Cerebellar nuclear complex (tissue), 1 donor: Measurements from ENCODE around the gene PPA2.

ENCODE experiments used
- DNase-seq, 2 experiments: peaks; one replicate each; lab custom pipeline; 2025; lab: John Stamatoyannopoulos, UW

PPA2 gene

DNA sequence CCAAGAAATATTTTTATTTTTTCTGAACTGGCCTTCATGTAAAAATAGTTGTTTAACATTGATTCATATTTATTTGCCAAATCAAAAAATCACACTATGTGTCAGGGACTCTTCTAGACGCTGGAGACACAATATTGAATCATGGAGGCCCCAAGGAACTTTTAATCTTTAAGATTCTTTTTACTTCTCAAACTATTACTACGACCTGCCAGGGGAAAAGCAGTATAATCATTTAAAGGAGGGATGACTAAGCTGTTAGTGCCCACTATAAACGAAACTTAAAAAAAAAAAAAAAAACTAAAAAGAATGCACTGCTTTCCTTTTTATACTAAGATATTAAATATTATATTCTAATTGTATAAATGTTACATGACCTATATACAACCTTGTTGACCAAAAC is 84.7 kb downstream of the PPA2 start:
- DNase-seq: no peak

DNA sequence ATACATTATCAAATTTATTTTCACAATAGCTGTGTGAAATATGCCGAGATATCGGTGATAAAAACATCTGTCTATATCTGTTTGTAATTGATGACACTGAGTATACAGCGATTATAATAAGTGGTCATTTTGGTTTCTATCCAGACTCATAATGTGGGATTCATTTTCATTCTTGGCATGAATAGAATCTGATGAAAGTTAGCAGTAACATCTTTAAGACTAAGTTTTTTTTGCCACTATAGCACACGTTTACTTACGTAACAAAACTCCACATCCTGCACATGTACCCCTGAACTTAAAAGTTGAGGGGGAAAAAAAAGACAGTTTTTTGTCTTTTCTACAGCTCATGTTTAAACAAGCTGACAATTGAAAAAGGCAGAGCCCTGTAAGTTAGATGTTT is 86.4 kb downstream of the PPA2 start:
- DNase-seq: no peak

DNA sequence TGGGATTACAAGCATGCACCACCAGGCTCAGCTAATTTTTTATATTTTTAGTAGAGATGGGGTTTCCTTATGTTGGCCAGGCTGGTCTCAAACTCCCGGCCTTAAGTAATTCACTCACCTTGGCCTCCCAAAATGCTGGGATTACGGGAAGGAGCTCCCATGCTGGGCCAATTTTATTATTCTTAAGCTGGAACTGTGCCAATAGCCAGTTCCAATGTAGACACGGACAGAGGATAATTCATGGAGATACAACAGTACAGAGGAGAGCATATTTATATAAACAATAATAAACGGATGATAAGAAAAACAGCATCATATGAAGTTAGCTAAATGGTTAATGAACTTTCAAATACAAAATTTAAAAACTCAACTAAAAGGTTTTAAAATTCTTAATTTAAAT is 87.8 kb downstream of the PPA2 start:
- no peak for DNase-seq

- no peak for DNase-seq
Measured at GRCh38 chr4:105374071-105374470, 99.8 kb downstream of the PPA2 start.

DNA sequence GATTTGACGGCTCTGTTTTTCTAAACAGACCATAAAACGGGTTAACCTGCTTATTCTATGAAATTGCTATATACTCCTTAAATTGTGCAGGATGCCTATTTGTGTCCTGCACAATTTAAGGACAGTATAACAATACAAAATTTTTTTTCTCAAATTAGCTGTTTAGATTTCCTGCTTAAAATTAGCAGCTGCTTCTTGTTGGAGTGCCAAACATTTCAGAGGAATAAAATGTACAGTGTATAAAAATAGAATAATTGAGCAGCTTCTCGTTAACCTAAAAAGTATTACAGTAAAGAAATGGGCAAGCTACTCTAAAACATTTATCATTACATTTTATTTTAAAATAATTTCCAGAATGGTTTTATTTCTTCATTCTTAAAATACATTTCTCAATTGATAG is 100.5 kb downstream of the PPA2 start:
- DNase-seq: no peak

GRCh38 chr4:105369988-105370387 is 103.9 kb downstream of the PPA2 start:
- DNase-seq: no peak

DNA sequence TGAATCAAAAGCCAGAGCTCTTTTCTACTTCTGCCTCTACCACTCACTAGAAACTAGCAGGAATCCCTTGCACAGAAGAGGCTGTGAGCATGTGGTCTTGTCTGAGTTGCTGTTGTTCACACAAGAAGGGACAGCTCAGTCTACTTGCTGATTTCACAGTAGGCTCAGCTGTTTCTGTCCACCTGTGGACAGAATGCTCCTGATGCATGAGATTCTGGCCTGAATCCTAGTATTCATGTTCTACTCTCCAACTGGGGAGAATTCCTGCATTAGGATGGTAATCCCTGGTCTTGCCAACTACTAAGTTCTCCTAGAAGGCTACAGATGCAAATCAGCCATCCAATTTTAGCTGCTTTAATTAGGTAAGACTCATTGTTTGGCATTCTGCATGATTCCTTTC is 112.8 kb downstream of the PPA2 start:
- DNase-seq: no peak

- no peak for DNase-seq
Measured at GRCh38 chr4:105357258-105357980, 116.4 kb downstream of the PPA2 start.

- no peak for DNase-seq
Measured at GRCh38 chr4:105356194-105356593, 117.7 kb downstream of the PPA2 start.

- DNase-seq: no peak
Measured at GRCh38 chr4:105352826-105353225, 121.0 kb downstream of the PPA2 start.

GRCh38 chr4:105351861-105352260 is 122.0 kb downstream of the PPA2 start:
- DNase-seq: no peak

GRCh38 chr4:105350859-105351490 is 122.9 kb downstream of the PPA2 start:
- no peak for DNase-seq

DNA sequence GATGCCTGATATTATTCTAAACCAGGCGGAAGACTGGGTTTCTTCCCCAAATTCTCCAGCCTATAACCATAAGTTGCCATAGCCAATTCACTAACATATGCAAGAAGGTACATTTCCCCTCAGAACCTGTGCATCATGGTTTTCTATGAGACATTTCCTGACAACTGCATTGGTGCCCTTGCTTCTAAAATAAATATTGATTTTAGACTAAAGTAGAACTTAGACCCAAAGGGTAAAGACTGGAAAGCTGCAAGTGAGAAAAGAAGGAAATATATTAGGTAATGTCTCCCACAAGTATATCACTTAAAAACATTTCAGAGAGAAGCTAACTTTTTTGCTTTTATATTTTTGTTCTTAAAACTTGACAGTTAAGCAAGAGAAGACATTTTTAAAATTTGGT is 125.1 kb downstream of the PPA2 start:
- no peak for DNase-seq

DNA sequence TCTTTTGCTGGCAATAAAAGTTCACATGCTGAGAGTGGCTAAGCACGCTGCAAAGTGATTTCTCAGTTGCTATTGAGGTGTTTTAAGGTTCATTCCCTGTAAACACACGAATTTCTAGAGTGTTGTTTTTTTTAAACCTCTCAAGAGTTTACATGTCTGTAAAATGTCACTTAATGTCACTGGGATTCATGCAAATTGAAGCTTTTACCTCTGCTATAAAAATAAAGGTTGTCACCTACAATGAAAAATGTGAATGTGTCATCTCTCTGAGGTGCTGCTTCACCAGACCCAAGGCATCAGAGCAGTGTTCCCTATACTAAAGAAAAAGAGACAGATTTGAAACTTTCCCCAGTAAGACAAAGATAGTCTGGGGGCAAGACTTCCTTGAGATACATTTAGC is 127.0 kb downstream of the PPA2 start:
- no peak for DNase-seq

DNA sequence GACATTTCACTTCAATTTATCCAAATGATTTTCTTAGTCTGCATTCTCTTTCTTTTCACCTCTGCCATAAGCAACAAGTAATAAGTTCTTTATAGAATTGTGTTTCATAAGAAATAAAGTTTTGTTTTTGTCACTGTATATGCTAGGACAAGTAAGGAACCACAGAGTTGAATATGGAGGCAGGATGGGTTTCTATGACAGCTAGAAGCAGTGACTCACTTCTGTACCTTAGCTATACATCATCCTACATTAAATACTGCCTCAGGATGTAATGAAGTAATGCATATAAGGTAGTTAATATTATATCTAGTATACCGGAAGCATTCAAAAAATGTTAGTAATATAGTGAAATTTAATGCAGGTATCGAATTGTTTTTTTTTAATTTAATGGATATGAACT is 128.0 kb downstream of the PPA2 start:
- DNase-seq: no peak

DNA sequence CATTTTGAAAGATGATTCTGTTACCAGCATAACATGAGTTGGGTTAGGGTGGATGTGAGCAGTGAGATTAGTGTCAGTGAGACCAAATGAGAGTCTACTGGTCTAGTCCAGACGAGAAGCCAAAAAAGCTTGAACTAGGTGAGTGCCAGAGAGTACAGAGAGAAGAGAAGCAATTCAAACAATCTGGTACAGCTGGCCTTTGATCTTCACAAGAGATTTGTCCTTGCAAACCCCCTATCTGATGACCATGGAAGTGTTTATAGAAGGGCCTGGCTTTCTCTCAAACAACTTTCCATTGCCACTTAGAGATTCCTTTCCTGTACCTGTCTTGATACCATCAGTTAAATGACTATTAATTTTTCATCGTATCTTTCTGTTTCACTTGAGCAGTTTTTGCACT is 128.5 kb downstream of the PPA2 start:
- DNase-seq: no peak

GRCh38 chr4:105344141-105344540 is 129.7 kb downstream of the PPA2 start:
- DNase-seq: no peak

- no peak for DNase-seq
Measured at GRCh38 chr4:105343146-105343931, 130.5 kb downstream of the PPA2 start.

GRCh38 chr4:105329081-105329480 is 144.8 kb downstream of the PPA2 start:
- DNase-seq: no peak

DNA sequence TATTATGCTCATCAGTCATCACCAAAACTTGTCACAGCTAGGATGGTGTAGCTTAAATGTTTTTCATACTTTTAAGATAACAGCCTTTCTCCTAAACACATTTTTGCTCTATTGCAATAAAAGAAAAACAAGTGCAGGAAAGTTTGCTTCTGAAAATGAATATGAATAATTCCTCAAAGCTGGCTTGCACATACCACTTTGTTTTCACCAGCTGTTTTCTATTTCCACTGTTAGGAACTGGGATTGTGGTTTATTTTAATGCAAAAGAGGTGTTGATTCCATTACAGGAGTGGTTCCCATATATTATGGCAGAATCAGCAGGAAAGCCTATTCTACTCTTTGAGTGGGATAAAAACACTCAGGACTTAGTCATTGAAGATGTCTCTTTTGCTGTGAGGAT is 145.9 kb downstream of the PPA2 start:
- DNase-seq: no peak

GRCh38 chr4:105327222-105327621 is 146.6 kb downstream of the PPA2 start:
- DNase-seq: no peak
